H1 (cell line): ENCODE results near the gene RXFP1. TPM values are rescaled to one million over a fixed set of nuclear protein-coding genes. Genes with fewer than 3 reads are reported as not detected.

Experiments
- ASH2L ChIP-seq: fragments of 200-600, 300-600 bp; sonication (generic); IDR thresholded peaks from one replicate; pipeline ENCODE4 v1.7.1; 2017; ENCODE audit warnings: low read length
- BCL11A ChIP-seq, 2 experiments: IDR thresholded peaks; one replicate each; pipeline ENCODE4 v1.6.1; 2011; ENCODE audit warnings: low read depth in 2 of 2, low read length in 2 of 2, mild to moderate bottlenecking in 2 of 2
- CTCF ChIP-seq, 3 experiments: IDR thresholded peaks; 1 replicate in 2 of 3; 2 replicates in 1 of 3; pipeline versions ENCODE4 v1.5.1 to v1.6.1; 2011; ENCODE audit warnings: low read length in 3 of 3, mild to moderate bottlenecking in 3 of 3, inconsistent platforms in 2 of 3, low read depth in 1 of 3, moderate library complexity in 1 of 3; ENCODE audit not compliant: insufficient read depth in 1 of 3; ENCODE audit errors: control extremely low read depth in 1 of 3
- POU5F1 ChIP-seq: IDR thresholded peaks from 2 replicates; pipeline ENCODE4 v1.6.1; 2011; ENCODE audit warnings: low read depth, mild to moderate bottlenecking, low read length, moderate library complexity
- polyA plus RNA-seq, 7 experiments: library from polyadenylated mRNA; depleted of rRNA in 3 of 7; stranded (reverse) in 5 of 7; unstranded in 2 of 7; fragments of >200 nt in 5 of 7; fragments of 200-250 nt in 2 of 7; gene quantifications; 1 replicate in 5 of 7; 2 replicates in 1 of 7; 4 replicates in 1 of 7; pipeline versions ENCODE4 v1.2.1 to v1.2.3, GENCODE V29; 2011 to 2013; ENCODE audit warnings: missing spikeins in 2 of 7, mixed read lengths in 2 of 7
- total RNA-seq: library from RNA; stranded (reverse); fragmentation: NEBNext Ultra II Directional; extraction: Animal tissue kit (Norgen Biotek cat#: 25700); gene quantifications from 2 replicates; pipeline ENCODE4 v1.2.1, GENCODE V29; 2021

Gene RXFP1
- total and polyA plus RNA-seq, 2 of the 8 experiments (the other 6 are each of a cell fraction or from before 2014, with no cell fraction given), result 0.14 to 0.56 TPM

DNA sequence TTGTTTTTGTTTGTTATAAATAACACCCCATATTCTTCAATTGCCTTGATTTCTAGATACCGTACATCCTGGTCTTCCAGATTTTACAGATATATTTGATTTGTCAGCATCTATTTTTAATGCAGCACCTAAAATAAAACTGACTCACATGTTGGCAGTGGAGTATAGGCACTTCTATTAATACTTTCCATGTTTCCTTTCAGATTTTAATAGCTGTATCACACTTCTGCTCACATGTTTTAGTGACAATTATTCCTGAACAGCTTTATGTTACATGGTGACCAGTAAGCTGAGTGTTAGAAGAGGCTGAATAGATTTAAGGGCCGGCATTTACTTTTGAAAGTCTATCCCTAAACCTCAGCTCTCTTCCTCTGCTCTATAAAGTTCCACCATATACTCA lies 103.9 kb downstream of the RXFP1 start (continued):
- TF ChIP-seq BCL11A (IDR thresholded peaks at IDR 0.05; ENCODE audit: low read depth in 2 of 2, low read length in 2 of 2) (no peak), CTCF (IDR thresholded peaks at IDR 0.05; ENCODE audit: control extremely low read depth in 1 of 3, insufficient read depth in 1 of 3, low read depth in 1 of 3, low read length in 3 of 3) (no peak), POU5F1 (no peak), ASH2L (no peak)
